Cardiac muscle cell (in vitro differentiated cells and primary cell): ENCODE measurements around the gene SMYD3. TPM values are rescaled to one million over a fixed set of nuclear protein-coding genes. Genes with fewer than 3 reads are reported as not detected.
A peak's percentile ranks its signal among the peaks of the same experiment; 100 is the strongest.

Source experiments
- DNase-seq, 2 donors: peaks; one replicate each; pipeline versions ENCODE4 v3.0.0 to v3.0.0-alpha.2; 2010 to 2017; ENCODE audit warnings: low read depth in 1 of 2, low spot score in 1 of 2
- H3K27ac ChIP-seq: fragments of 200-600 bp; sonication (generic); 2 replicates; pipeline ENCODE4 v1.5.1; 2016
- H3K27me3 ChIP-seq: fragments of 200-600 bp; sonication (generic); 2 replicates; pipeline ENCODE4 v1.6.0; 2016; ENCODE audit warnings: control low read depth
- H3K36me3 ChIP-seq: fragments of 200-600 bp; sonication (generic); 2 replicates; pipeline ENCODE4 v1.5.1; 2016; ENCODE audit warnings: control low read depth
- H3K4me1 ChIP-seq: fragments of 200-600 bp; sonication (generic); 2 replicates; pipeline ENCODE4 v1.8.1; 2017; ENCODE audit warnings: low read depth, mild to moderate bottlenecking, mixed run types
- H3K4me3 ChIP-seq: fragments of 200-600 bp; sonication (generic); 2 replicates; pipeline ENCODE4 v1.5.1; 2016; ENCODE audit warnings: mild to moderate bottlenecking
- H3K9me3 ChIP-seq: fragments of 200-600 bp; sonication (generic); 2 replicates; pipeline ENCODE4 v1.5.1; 2017; ENCODE audit warnings: low read depth, mild to moderate bottlenecking, control low read depth
- CTCF ChIP-seq: IDR thresholded peaks from 2 replicates; pipeline ENCODE4 v1.5.1; 2012; ENCODE audit warnings: low read depth, mild to moderate bottlenecking, low read length
- polyA plus RNA-seq: library from polyadenylated mRNA; unstranded; fragments of >200 nt; fragmentation: Nextera tagmentation; extraction: Ambion mirVana; gene quantifications from 2 replicates; pipeline ENCODE4 v1.2.1, GENCODE V29; 2016
- total RNA-seq: library from RNA; depleted of rRNA; stranded (reverse); fragments of >200 nt; gene quantifications from 2 replicates; pipeline ENCODE4 v1.2.3, GENCODE V29; 2016

SMYD3 gene
- total and polyA plus RNA-seq, 2 experiments from 2014 or later = 47.2 to 50.8 TPM

GRCh38 chr1:246069581-246069980, 437.5 kb downstream of the SMYD3 start:
- no peak overlapping the region for H3K27ac ChIP-seq
- H3K36me3 ChIP-seq = no peaks in the 10 kb centered on the region
- TF ChIP-seq CTCF = no peak
- H3K9me3 ChIP-seq = no peaks in the 10 kb centered on the region
- H3K4me1 ChIP-seq = peaks cover 5% of the 10 kb centered on the region
- DNase-seq = no peak
- H3K27me3 ChIP-seq = no peaks in the 10 kb centered on the region
- no peak overlapping the region for H3K4me3 ChIP-seq

DNA sequence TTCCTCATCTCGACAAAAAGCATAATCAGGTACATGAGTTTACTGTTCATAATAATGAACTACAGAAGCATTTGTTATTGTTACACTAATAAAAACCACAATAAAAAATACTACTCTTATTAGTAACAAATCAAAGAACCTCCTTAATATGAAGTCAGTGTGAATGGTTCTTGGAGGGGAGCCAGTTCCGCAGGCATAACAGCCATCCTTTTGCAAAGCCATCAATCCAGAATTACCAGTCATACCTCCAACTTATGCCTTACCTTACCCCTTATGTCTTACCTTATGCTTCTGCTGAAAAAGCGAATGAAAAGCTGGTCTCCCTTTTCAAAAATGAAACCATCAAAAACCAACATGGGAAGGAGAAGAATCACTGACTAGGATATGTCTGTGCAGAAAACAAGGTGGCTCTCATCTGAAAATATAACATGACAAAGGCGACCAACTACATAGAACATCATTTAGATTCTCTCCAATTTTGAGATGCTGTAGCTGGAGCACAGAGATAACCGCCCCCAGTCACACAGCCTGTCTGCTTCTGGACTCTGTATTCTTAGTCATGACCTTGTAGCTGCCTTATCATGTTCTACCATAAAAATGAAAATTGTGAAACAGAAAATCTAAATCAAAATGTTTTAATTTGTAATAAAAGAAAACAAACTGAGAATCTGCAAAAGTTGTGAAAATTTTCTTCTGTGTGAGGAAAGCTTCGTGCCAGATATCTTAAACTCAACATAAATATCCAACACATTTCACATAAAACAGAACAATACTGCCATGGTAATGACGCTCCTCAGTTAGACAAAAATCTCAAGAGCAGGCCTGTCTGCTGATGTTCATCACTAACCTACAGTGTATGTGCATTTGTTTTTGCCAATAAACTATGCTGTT, 438.2 kb downstream of the SMYD3 start:
- H3K27ac ChIP-seq = no peak overlapping the region
- H3K36me3 ChIP-seq = no peaks in the 10 kb centered on the region
- no peaks in the 10 kb centered on the region for H3K27me3 ChIP-seq
- H3K4me3 ChIP-seq = no peak overlapping the region
- no peak for DNase-seq
- no peaks in the 10 kb centered on the region for H3K9me3 ChIP-seq
- TF ChIP-seq CTCF = no peak
- peaks cover 5% of the 10 kb centered on the region for H3K4me1 ChIP-seq

DNA sequence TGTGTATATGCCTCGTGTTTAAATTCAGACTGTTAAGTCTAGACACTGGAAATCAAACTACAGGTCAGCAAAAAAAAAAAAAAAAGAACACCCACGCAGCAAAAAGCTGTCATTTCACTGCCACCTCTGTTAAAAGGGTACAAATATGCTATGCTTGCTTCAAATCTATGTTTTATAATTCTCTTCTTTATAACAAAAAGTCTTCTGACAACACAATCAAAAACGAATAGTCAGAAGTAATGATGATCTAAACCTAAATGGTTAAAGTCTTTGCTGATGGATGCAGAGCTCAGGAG, 438.9 kb downstream of the SMYD3 start:
- no peak for DNase-seq
- Histone ChIP-seq H3K4me3 (no peak overlapping the region), H3K4me1 (peaks cover 5% of the 10 kb centered on the region), H3K9me3 (no peaks in the 10 kb centered on the region), H3K36me3 (no peaks in the 10 kb centered on the region), H3K27me3 (no peaks in the 10 kb centered on the region), H3K27ac (no peak overlapping the region)
- TF ChIP-seq CTCF = no peak

- Histone ChIP-seq H3K9me3 (no peaks in the 10 kb centered on the region), H3K27me3 (no peaks in the 10 kb centered on the region), H3K4me1 (peaks cover 5% of the 10 kb centered on the region), H3K27ac (no peak overlapping the region), H3K36me3 (no peaks in the 10 kb centered on the region), H3K4me3 (no peak overlapping the region)
- DNase-seq = peak in 1 of 2 donors; percentile 70
- no peak for TF ChIP-seq CTCF
These were observed 439.5 kb downstream of the SMYD3 start for GRCh38 chr1:246067432-246068216.

GRCh38 chr1:246066573-246066972, 440.5 kb downstream of the SMYD3 start:
- Histone ChIP-seq H3K27ac (no peak overlapping the region), H3K36me3 (no peaks in the 10 kb centered on the region), H3K9me3 (no peaks in the 10 kb centered on the region), H3K27me3 (no peaks in the 10 kb centered on the region), H3K4me3 (no peak overlapping the region), H3K4me1 (peaks cover 5% of the 10 kb centered on the region)
- no peak for TF ChIP-seq CTCF
- DNase-seq = no peak
